AG04449 (cell line): Measurements from ENCODE around the gene ELP4.

Experiments
- CTCF ChIA-PET: fragments of 350-600 bp; formaldehyde crosslinking; extraction: SDS; loops from one replicate; lab custom pipeline; 2021; ENCODE audit warnings: antibody characterized with exemption; lab: Yijun Ruan, JAX
- POLR2A ChIA-PET: fragments of 400-600, 350-600 bp; formaldehyde crosslinking; extraction: SDS; loops from one replicate; lab custom pipeline; 2020; ENCODE audit warnings: antibody characterized with exemption, inconsistent platforms; lab: Yijun Ruan, JAX
- DNase-seq: peaks from one replicate; pipeline ENCODE4 v3.0.0-alpha.2; 2010; ENCODE audit warnings: low read depth, low spot score
- H3K4me3 ChIP-seq: 2 replicates; pipeline ENCODE4 v1.5.1; 2011; ENCODE audit warnings: low read depth, mild to moderate bottlenecking, control low read depth, low read length
- CTCF ChIP-seq: IDR thresholded peaks from one replicate; pipeline ENCODE4 v1.5.1; 2011; ENCODE audit warnings: mild to moderate bottlenecking, moderate library complexity, low read length, control low read depth, inconsistent platforms; ENCODE audit not compliant: insufficient read depth; ENCODE audit errors: missing control alignments

Gene ELP4

GRCh38 chr11:31770011-31770700 lies 260.6 kb downstream of the ELP4 start:
- no peak for DNase-seq
- no peak overlapping the region for H3K4me3 ChIP-seq
- TF ChIP-seq CTCF = no peak
- POLR2A ChIA-PET = no interaction called here
- CTCF ChIA-PET = no interaction called here

- no peak for DNase-seq
- TF ChIP-seq CTCF = no peak
- H3K4me3 ChIP-seq = no peak overlapping the region
- CTCF ChIA-PET = no interaction called here
- POLR2A ChIA-PET = no interaction called here
Observed at GRCh38 chr11:31772412-31772811, 262.8 kb downstream of the ELP4 start.

- ChIA-PET CTCF (no interaction called here), POLR2A (interaction anchor here (0.6 kb wide), 1 partner anchor 31 kb away, joined by 3 read pairs; no protein-coding TSS in a partner anchor)
- TF ChIP-seq CTCF = no peak
- DNase-seq = peak; percentile 42
- H3K4me3 ChIP-seq = no peak overlapping the region
Observed at GRCh38 chr11:31779374-31779791, 269.8 kb downstream of the ELP4 start.

GRCh38 chr11:31780078-31780477 lies 270.5 kb downstream of the ELP4 start:
- no peak for TF ChIP-seq CTCF
- ChIA-PET POLR2A (no interaction called here), CTCF (no interaction called here)
- no peak for DNase-seq
- H3K4me3 ChIP-seq = no peak overlapping the region

- POLR2A ChIA-PET = no interaction called here
- TF ChIP-seq CTCF = no peak
- CTCF ChIA-PET = no interaction called here
- no peak overlapping the region for H3K4me3 ChIP-seq
- no peak for DNase-seq
Observed at GRCh38 chr11:31780480-31780971, 271.0 kb downstream of the ELP4 start.

GRCh38 chr11:31782257-31782656 lies 272.7 kb downstream of the ELP4 start:
- no peak for TF ChIP-seq CTCF
- no peak overlapping the region for H3K4me3 ChIP-seq
- POLR2A ChIA-PET = no interaction called here
- no peak for DNase-seq
- CTCF ChIA-PET = no interaction called here
